Suprapubic skin (tissue), 4 donors: Measurements from ENCODE around the gene CSTPP1. TPM values are rescaled to one million over a fixed set of nuclear protein-coding genes. Genes with fewer than 3 reads are reported as not detected.

Experiments
- DNase-seq, 2 donors: peaks; one replicate each; pipeline ENCODE4 v3.0.0-alpha.2; 2019; ENCODE audit warnings: low spot score in 2 of 2
- H3K27ac ChIP-seq: fragments of 200-600 bp; sonication (generic); one replicate; pipeline ENCODE4 v1.5.1; 2019
- H3K27me3 ChIP-seq: fragments of 200-600 bp; sonication (generic); one replicate; pipeline ENCODE4 v1.5.1; 2019
- H3K36me3 ChIP-seq: fragments of 200-600 bp; sonication (generic); one replicate; pipeline ENCODE4 v1.5.1; 2019
- H3K4me1 ChIP-seq: fragments of 200-600 bp; sonication (generic); one replicate; pipeline ENCODE4 v1.5.1; 2019
- H3K4me3 ChIP-seq: fragments of 200-600 bp; sonication (generic); one replicate; pipeline ENCODE4 v1.5.1; 2019; ENCODE audit warnings: mild to moderate bottlenecking
- H3K9me3 ChIP-seq: fragments of 200-600 bp; sonication (generic); one replicate; pipeline ENCODE4 v1.5.1; 2019
- CTCF ChIP-seq, 2 donors: fragments of 200-600 bp in 1 of 2; fragments of 450-650 bp in 1 of 2; sonication (generic) in 1 of 2; IDR thresholded peaks; one replicate each; pipeline ENCODE4 v1.5.1; 2016 to 2019; ENCODE audit warnings: antibody characterized with exemption in 2 of 2, mild to moderate bottlenecking in 1 of 2, moderate library complexity in 1 of 2
- EP300 ChIP-seq: sonication (generic); formaldehyde crosslinking; IDR thresholded peaks from one replicate; pipeline ENCODE4 v1.6.1; 2017; ENCODE audit warnings: antibody characterized with exemption
- POLR2A ChIP-seq, 2 donors: fragments of 450-650 bp; IDR thresholded peaks; one replicate each; pipeline ENCODE4 v1.6.1; 2017; ENCODE audit warnings: antibody characterized with exemption in 2 of 2, mild to moderate bottlenecking in 2 of 2, moderate library complexity in 2 of 2
- POLR2AphosphoS5 ChIP-seq, 3 donors: sonication (generic); formaldehyde crosslinking; IDR thresholded peaks; one replicate each; pipeline ENCODE4 v1.6.1; 2017; ENCODE audit warnings: antibody characterized with exemption in 3 of 3
- WGBS: methylation state at CpG from one replicate; pipeline ENCODE4 v1.1.5; 2018; 5-methylcytosine and 5-hydroxymethylcytosine counted together
- total RNA-seq, 4 donors: library from RNA; depleted of rRNA; stranded (reverse); fragments of >200 nt; gene quantifications; one replicate each; pipeline ENCODE4 v1.1.0, GENCODE V29; 2016

Gene CSTPP1
- total RNA-seq, 4 donors from 2014 or later, result 34.9 to 117 (median 48.1) TPM

- no peaks in the 10 kb centered on the region for H3K4me1 ChIP-seq
- H3K36me3 ChIP-seq, result no peaks in the 10 kb centered on the region
- DNase-seq, result no peak
- no peaks in the 10 kb centered on the region for H3K27me3 ChIP-seq
- no peaks in the 10 kb centered on the region for H3K9me3 ChIP-seq
- TF ChIP-seq POLR2AphosphoS5 (IDR thresholded peaks at IDR 0.05), result no peak
- no peak for TF ChIP-seq POLR2A (IDR thresholded peaks at IDR 0.05)
- TF ChIP-seq CTCF (IDR thresholded peaks at IDR 0.05), result no peak
- TF ChIP-seq EP300, result no peak
- no peak overlapping the region for H3K4me3 ChIP-seq
- no peak overlapping the region for H3K27ac ChIP-seq
Measured at GRCh38 chr11:47132490-47132889, 195.9 kb downstream of the CSTPP1 start.

GRCh38 chr11:47132981-47133380 lies 196.4 kb downstream of the CSTPP1 start:
- no peak for DNase-seq
- no peaks in the 10 kb centered on the region for H3K36me3 ChIP-seq
- H3K9me3 ChIP-seq, result no peaks in the 10 kb centered on the region
- 50% methylated on average over 1 of the region's 1 CpG for WGBS
- H3K4me3 ChIP-seq, result no peak overlapping the region
- H3K27ac ChIP-seq, result no peak overlapping the region
- no peaks in the 10 kb centered on the region for H3K27me3 ChIP-seq
- TF ChIP-seq POLR2A (IDR thresholded peaks at IDR 0.05) (no peak), EP300 (no peak), POLR2AphosphoS5 (IDR thresholded peaks at IDR 0.05) (no peak), CTCF (IDR thresholded peaks at IDR 0.05) (no peak)
- H3K4me1 ChIP-seq, result no peaks in the 10 kb centered on the region

- WGBS, result 62% methylated on average over 3 of the region's 3 CpGs
- Histone ChIP-seq H3K27me3 (no peaks in the 10 kb centered on the region), H3K9me3 (no peaks in the 10 kb centered on the region), H3K4me3 (no peak overlapping the region), H3K27ac (no peak overlapping the region), H3K4me1 (peaks cover 11% of the 10 kb centered on the region), H3K36me3 (no peaks in the 10 kb centered on the region)
- no peak for DNase-seq
- TF ChIP-seq CTCF (IDR thresholded peaks at IDR 0.05), result no peak
- no peak for TF ChIP-seq POLR2AphosphoS5 (IDR thresholded peaks at IDR 0.05)
- TF ChIP-seq EP300, result no peak
- no peak for TF ChIP-seq POLR2A (IDR thresholded peaks at IDR 0.05)
Measured at GRCh38 chr11:47136327-47136726, 199.8 kb downstream of the CSTPP1 start.

- no peaks in the 10 kb centered on the region for H3K27me3 ChIP-seq
- TF ChIP-seq EP300 (no peak), POLR2A (IDR thresholded peaks at IDR 0.05) (no peak), POLR2AphosphoS5 (IDR thresholded peaks at IDR 0.05) (no peak), CTCF (IDR thresholded peaks at IDR 0.05) (no peak)
- peaks cover 14% of the 10 kb centered on the region for H3K4me1 ChIP-seq
- WGBS, result 84% methylated on average over 3 of the region's 3 CpGs
- DNase-seq, result no peak
- no peaks in the 10 kb centered on the region for H3K36me3 ChIP-seq
- H3K27ac ChIP-seq, result no peak overlapping the region
- no peaks in the 10 kb centered on the region for H3K9me3 ChIP-seq
- no peak overlapping the region for H3K4me3 ChIP-seq
Measured at GRCh38 chr11:47136921-47137320, 200.4 kb downstream of the CSTPP1 start.

GRCh38 chr11:47137476-47137875 lies 200.9 kb downstream of the CSTPP1 start:
- no peaks in the 10 kb centered on the region for H3K27me3 ChIP-seq
- H3K9me3 ChIP-seq, result no peaks in the 10 kb centered on the region
- no peak overlapping the region for H3K27ac ChIP-seq
- H3K36me3 ChIP-seq, result no peaks in the 10 kb centered on the region
- peaks cover 19% of the 10 kb centered on the region for H3K4me1 ChIP-seq
- H3K4me3 ChIP-seq, result no peak overlapping the region
- TF ChIP-seq POLR2A (IDR thresholded peaks at IDR 0.05) (no peak), POLR2AphosphoS5 (IDR thresholded peaks at IDR 0.05) (no peak), EP300 (no peak), CTCF (IDR thresholded peaks at IDR 0.05) (no peak)
- WGBS, result 95% methylated on average over 2 of the region's 2 CpGs
- DNase-seq, result no peak
